ENCODE data around the gene CRELD1.
A peak's percentile ranks its signal among the peaks of the same experiment; 100 is the strongest.
"Not testable (repeated sequence)": the region's sequence is repeated elsewhere in the genome, so short reads cannot be mapped to it uniquely, and the experiment has no call there.

CRELD1 gene, protein sequence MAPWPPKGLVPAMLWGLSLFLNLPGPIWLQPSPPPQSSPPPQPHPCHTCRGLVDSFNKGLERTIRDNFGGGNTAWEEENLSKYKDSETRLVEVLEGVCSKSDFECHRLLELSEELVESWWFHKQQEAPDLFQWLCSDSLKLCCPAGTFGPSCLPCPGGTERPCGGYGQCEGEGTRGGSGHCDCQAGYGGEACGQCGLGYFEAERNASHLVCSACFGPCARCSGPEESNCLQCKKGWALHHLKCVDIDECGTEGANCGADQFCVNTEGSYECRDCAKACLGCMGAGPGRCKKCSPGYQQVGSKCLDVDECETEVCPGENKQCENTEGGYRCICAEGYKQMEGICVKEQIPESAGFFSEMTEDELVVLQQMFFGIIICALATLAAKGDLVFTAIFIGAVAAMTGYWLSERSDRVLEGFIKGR

DNA sequence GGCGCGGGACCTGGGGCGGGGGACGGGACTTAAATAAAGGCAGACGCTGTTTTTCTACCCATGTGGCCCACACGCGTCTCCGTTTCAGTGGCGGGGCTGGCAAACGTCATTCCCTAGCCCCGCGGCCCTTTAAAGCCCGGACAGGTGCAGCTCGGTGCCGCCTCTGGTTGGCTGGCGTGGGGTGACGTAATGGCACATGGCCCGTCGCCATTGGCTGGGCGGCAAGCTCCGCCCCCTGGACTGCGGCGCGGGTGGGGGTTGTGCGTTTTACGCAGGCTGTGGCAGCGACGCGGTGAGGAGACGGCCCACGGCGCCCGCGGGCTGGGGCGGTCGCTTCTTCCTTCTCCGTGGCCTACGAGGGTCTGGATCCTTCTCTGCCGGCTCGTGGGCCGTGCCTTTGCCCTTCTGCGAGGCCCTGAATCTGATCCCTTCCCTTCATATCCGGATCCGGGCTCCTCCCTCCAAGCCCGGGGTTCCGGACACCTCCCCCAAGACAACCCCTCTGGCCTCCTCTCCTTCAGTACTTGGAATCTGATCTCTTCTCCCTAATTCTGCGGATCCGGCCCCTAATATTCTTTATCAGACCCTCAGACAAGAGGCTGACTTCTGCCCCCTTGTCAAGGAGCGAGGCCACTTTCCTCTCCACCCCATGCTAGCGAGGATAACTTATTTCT lies at the start of gene CRELD1:
CRELD1 (plus strand) TSS at position 274 of the 674 bp plus-strand sequence. CDS start 605 bp downstream, outside the sequence.
- DNase-seq = peak; percentile 98

DNA sequence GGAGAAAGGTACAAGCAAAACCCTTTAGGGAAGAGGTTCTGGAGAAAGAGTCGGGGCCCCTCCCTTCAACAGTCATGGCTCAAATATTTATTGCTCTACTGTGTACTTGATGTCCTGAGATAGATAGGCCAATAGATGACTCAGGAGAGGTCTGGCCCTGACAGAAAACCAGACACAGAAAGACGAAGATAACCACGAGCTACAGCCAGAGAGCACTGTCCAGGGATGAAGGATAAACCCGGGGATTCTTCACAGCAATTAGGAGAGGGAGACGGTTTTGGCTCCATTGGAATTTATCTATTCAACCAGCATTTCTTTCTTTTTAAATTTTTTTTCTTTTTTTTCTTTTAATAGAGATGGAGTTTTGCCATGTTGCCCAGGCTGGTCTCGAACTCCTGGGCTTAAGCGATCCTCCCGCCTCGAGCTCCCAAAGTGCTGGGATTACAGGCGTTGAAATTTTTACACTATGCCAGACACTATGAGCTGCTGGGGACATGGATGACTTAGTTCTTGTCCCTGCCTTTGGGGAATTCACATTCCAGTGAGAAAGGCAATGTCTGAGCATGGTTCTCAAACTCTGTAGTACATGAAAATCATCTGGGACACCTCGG lies 49.0 kb upstream of the CRELD1 start:
- DNase-seq = no peak

DNA sequence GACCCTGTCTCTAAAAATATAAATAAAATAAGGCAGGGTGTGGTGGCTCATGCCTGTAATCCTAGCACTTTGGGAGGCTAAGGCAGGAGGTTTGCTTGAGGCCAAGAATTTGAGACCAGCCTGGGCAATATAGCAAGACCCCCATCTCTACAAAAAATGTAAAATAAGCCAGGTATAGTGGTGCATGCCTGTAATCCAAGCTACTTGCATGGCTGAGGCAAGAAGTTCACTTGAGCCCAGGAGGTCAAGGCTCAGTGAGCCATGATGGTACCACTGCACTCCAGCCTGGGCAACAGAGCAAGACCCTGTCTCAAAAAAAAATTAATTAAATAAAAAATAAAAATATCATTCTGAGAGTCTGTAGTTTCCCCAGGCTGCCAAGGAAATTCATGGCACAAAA lies 47.3 kb upstream of the CRELD1 start:
- DNase-seq = no peak

DNA sequence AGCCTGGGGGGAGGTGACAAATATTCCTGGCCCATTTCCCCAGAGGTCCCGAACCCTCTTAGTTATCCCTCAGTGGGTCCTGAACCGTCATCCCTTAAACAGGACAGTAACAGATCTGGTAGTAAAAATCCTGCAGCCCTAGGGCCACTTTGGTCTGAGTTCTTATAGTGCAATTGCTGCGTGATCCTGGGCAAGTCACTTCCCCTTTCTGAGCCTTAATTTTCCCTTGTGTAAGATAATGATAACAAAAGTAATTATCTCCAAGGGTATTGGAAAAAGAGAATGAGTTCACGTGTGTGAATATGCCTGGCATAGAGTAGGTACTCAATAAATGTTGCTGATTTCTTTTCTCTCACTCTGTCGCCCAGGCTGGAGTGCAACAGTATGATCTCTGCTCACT lies 46.2 kb upstream of the CRELD1 start:
- no peak for DNase-seq

DNA sequence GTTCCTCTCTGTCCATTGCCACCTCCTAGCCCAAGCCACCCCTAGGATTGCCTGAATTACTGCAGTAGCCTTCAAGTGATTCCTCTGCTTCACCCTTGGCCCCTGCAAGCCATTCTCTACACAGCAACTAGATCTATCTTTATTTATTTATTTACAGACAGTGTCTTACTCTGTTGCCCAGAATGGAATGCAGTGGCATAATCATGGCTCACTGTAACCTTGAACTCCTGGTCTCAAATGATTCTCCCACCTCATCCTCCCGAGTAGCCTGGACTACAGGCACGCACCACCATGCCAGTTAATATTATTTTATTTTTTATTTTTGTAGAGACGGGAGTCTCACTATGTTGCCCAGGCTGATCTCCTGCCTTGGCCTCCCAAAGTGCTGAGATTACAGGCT lies 45.1 kb upstream of the CRELD1 start:
- DNase-seq = no peak

DNA sequence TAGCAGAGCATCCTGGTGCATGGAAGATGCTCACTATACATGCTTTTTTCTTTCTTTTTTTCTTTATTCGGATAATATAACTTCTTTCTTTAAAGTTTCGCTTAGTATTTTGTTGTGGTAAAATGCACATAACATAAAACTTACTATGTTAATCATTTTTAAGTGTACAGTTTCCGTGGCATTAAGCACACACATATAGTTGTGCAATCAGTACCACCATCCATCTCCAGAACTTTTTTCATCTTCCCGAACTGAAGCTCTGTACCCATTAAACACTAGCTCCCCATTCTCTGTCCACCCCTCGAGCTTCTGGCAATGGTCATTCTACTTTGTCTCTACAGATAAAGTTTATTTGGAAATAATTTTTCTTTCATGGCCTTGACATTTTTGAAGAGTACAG lies 44.2 kb upstream of the CRELD1 start:
- DNase-seq = no peak

DNA sequence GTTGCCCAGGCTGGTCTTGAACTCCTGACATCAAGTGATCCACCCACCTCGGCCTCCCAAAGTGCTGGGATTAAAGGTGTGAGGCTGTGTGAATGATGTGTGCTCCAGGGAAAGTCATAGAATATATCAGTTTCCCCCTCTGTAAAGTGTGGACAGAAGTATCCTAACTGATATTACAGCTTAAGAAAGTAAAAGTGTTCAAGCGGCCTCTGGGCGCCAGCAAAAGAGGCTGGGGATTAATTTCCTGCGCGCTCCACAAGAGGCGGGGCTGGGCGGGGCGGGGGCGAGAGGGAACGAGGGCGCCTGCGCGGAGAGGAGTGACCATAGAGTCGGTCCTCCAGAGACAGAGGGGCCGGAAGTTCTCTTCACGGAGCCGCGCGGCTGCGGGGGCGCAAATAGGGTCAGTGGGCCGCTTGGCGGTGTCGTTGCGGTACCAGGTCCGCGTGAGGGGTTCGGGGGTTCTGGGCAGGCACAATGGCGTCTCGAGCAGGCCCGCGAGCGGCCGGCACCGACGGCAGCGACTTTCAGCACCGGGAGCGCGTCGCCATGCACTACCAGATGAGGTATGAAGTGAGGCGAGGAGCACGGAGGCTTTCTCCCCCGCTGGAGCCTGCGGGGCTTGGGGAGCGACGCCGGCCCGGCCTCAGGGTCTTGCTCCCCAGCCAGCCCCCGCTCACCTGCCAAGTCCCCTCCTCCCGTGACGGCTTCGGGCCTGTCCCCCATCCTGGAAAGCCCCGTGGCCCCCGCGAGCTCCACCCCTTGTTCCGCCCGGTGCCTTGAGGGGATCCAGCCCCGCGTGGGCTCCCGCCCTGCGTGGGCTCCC lies 43.2 kb upstream of the CRELD1 start, which contains the start of gene JAGN1:
JAGN1 (plus strand) TSS at position 362 of the 823 bp plus-strand sequence; CDS start at position 475, 113 bp downstream.
- peak; percentile 92 for DNase-seq

DNA sequence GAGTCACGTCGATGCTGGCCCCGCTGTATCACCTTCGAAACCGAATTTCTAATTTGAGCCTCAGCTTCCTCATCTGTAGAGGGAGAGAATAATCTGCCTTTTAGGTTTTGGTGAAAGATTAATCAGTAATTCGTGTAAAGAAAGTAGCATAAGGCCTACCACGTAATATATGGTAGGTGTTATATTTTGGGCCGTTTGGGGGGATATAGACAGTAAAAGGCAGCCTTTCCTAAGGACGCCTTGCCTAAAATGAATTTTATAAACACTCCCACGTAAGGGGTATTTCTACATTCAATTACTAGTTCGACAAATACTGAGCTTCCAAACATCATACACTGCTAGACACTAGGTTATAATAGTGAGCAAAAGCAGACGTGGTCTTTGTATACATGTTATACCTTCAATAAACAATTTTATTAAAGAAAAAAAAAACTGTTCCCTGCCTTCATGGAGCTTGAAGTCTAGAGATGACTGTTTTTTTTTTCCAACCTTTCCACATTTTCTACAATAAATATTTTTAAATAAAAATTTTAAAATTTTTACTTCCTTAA lies 42.5 kb upstream of the CRELD1 start:
- DNase-seq = no peak

DNA sequence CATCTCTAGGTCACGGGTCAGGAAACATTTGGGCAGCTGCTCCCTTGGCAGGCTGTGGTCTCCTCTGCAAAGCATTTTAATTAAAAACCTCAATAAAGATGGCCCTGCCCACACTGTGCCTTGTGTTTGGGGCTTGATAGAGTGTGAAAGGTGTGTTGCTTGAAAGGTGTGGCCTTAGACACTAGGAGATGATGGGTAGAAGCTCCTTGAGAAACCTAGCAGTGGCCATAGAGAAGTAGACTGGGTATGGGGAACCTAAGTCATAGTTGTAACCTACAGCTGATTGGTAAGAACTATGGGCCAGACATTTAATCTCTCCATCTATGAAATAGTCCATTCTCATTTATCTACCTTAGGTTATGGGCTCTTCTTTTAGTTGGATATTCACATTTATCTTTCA lies 39.9 kb upstream of the CRELD1 start:
- no peak for DNase-seq

DNA sequence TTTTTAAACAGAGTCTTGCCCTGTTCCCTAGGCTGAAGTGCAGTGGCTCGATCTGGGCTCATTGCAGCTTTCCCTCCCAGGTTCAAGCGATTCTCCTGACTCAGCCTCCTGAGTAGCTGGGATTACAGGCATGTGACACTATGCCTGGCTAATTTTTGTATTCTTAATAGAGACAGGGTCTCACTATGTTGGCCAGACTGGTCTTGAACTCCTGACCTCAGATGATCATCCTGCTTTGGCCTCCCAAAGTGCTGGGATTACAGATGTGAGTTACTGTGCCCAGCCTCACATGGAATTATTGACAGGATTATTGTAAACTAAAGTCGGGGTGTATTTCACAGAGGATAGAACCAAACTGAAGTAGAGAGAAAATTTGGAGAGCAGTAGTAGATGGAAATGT lies 37.9 kb upstream of the CRELD1 start:
- not testable (repeated sequence) for DNase-seq

DNA sequence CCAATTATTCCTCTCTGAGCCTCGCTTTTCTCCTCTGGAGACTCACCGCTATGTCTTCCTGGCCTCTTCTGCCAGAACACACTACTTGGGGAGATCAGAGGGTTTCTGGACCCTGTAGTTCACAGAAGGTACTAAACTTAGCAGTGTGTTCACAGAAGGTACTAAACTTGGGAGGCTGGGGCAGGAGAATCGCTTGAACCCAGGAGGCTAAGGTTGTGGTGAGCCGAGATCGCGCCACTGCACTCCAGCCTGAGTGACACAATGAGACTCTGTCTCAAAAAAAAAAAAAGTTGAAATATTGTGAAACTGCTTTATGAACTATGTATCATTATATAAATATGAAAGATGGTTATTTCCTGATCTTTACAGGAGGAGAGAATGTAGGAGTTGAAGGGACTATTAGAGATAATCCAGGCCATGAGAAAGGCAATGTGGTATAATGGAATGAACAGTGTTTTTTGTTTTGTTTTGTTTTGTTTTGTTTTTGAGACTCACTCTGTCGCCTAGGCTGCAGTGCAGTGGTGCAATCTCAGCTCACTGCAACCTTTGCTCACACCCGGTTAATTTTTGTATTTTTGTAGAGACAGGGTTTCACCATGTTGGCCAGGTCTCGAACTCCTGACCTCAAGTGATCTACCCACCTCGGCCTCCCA lies 36.8 kb upstream of the CRELD1 start:
- DNase-seq = not testable (repeated sequence)

DNA sequence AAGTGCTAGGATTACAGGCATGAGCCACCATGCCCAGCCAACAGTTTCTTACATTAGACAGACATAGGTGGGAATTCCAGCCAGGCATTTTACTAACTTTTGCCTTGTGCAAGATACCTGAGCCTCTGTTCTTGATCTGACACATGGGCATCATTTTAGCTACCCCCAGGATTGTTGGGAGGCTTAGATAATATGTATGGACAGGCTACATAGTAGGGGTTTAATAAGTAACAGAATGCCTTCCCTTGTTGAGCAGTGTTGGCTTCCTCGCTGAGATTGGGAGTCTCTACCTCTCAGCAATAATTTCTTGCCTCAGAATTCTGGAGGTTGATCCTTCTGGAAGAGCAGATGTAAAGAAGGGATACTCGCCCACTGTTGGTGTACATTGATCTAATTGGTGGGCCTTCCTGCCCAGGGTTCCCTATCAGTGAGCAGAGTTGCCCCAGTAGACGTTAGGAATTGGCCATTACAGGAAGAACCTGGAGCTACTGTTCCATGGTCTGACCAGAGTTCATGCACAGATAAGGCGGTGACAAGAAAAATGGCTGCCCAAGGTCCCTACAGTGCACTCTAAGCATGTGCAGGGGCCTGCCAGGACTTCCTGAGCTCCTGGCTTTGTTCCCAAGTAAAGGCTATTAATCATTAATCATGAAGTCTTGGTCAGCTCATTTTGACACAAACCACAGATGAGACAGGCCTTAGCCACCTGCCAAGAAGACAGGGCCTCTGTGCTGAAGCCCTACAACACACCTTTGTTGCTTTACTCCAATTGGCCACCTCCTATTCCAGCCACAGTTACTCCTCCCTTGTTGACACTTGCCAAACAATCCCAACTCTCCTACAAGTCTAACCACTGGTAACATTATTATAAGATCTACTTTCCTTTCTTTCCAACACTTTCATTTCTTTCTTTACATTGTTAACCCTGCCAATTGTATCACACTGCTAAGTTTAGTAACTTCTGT lies 35.9 kb upstream of the CRELD1 start:
- DNase-seq = no peak

DNA sequence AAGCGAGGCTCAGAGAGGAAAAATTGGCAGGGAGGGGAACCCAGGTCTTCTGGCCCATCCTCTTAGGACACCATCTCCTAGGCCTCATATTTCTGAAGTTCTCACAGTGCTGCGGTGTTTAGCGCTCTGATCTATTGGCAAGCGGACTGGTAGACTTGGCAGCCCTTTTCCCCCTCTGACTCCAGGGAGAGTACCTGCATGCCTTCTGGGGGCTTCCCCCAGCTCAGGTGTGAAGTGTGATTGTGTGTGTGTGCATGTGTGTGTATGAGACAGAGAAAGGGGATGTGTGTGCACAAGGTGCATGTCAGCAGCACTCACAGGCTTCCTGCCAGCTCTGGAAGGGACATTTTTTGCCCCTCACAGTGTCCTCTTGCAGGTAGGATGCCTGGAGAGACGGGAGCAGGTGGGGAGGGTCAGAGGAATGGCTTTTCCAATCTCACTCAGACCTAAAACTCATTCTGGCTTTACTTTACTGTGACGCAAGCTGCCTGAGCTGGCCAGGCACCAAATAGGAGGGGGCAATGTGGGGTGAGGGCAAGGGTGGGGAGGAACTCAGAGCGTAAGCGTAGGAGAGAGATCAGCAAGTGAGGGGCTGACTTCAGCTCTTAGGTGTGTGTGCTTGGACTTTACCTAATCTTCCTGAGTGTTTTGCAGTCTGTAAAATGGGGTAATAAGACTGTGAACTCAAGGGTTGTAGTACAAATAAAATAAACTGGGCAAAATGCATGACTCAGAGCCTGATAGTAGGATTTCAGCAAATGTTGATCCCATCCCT lies 35.0 kb upstream of the CRELD1 start:
- DNase-seq = no peak

DNA sequence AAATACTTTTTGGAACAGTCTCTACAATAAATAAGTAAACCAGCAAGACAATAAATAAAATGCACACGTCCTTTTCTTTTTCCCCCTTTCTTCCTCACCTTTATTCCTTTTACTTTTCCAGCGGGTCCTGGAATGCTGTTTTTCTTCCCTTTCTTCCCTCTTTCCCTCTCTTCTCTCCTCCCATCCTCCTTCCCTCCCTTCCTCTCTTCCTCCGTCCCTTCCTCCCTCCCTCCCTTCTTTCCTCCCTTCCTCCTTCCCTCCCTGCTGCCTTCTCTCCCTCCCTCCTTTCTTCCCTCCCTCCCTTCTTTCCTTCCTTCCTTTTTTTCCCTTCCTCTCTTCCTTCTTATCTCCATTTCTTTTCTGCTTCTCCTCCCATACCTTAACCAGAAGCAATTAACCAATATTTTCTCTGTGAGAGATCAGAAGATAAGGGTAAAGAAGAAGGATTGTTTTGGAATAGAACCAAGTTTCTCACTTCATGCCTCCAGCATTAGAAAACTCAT lies 34.3 kb upstream of the CRELD1 start:
- no peak for DNase-seq

DNA sequence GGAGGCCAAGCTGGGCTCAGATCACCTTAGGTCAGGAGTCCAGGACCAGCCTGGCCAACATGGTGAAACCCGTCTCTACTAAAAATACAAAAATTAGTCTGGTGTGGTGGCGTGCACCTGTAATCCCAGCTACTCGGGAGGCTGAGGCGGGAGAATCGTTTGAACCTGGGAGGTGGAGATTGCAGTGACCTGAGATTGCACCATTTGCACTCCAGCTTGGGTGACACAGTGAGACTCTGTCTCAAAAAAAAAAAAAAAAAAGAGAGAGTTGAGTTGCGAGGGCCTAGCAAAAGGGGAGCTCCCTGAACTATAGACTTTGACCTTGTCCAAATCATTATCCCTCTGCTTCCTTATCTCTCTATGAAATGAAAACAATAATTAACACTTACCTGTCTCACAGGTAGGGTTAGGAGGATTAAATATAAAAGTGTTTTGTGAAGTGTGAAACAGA lies 32.6 kb upstream of the CRELD1 start:
- not testable (repeated sequence) for DNase-seq

DNA sequence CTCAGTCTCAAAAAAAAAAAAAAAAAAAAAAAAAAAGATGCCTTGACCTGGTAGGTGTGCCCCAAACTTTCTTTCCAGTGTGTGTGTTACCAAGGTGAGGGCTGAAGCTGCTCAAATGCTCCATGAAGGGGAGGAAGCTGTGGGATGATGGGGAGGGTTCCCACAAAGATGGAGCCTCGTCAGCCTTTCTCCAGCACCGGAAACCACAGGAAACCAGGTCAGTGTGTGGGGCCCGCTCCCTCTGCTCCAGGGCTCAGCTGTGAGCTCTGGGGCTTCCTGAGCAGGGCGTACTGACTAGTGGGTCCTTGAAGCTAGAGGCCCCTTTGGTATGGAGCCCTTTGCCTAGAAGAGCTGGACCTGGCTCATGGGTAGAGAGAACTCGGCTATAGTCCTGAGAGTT lies 31.7 kb upstream of the CRELD1 start:
- DNase-seq = peak; percentile 66

DNA sequence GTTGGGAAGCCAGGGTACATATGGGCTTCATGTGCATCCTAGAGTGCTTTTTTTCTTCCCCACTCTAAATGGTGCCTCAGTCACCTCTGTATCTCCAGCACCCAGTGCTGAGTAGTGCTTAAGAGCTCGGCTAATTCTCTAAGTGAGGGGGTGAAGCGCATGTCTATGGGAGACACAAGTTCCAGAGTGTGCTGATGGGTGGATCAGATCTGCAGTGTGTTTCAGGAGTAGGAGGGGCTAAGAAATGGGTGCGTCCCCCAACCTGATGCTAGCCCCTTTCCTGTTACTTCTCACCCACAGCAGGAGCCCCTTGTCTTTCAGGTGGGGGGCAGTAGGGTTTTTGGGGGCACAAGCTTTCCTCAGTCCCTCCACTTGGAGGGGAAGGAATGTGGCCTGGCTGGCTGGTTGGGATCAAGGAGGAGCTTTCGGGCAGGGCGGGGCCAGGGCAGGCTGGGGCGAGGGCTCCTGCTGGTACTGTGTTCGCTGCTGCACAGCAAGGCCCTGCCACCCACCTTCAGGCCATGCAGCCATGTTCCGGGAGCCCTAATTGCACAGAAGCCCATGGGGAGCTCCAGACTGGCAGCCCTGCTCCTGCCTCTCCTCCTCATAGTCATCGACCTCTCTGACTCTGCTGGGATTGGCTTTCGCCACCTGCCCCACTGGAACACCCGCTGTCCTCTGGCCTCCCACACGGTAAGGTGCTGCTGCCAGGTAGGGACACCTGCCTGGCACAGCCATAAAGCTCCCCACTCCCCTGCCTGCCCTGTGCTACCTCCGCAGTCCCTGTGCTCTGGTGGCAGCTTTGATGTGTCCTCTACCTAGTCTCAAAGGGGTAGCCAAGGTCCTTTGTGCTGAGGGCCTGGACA lies 31.0 kb upstream of the CRELD1 start, which contains the start of gene IL17RE:
IL17RE (plus strand) TSS at position 477 of the 866 bp plus-strand sequence; CDS start at position 562, 85 bp downstream.
- DNase-seq = no peak

DNA sequence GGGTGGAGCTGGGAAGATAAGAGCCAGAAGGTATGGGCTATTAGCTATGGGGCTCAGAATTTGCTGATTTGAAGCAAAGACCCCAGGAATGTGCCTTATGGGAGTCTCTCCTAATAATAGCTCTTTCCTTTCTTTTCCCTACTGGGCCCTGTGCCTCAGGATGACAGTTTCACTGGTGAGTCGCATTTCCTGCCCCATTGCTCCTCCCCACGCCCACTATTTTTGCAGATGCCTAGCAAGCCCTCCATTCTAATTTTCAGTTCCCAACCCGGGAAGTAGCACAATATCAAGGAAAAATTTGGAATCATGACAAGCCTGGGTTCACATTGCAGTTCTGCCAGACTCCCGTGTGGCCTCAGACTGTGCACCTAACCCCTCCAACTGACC lies 30.4 kb upstream of the CRELD1 start:
- DNase-seq = no peak
